Testis (tissue), 3 donors: Measurements from ENCODE around the gene LARGE1. TPM values are rescaled to one million over a fixed set of nuclear protein-coding genes. Genes with fewer than 3 reads are reported as not detected.

ENCODE experiments used
- DNase-seq: peaks from one replicate; pipeline ENCODE4 v3.0.0-alpha.2; 2019
- H3K27ac ChIP-seq, 2 donors: fragments of 200-600 bp; sonication (generic); one replicate each; pipeline ENCODE4 v1.5.1; 2019
- H3K27me3 ChIP-seq: fragments of 200-600 bp; sonication (generic); one replicate; pipeline ENCODE4 v1.5.1; 2019
- H3K36me3 ChIP-seq: fragments of 200-600 bp; sonication (generic); one replicate; pipeline ENCODE4 v1.5.1; 2017; ENCODE audit warnings: low read depth; ENCODE audit errors: missing control alignments
- H3K4me1 ChIP-seq: fragments of 200-600 bp; sonication (generic); one replicate; pipeline ENCODE4 v1.5.1; 2019
- H3K4me3 ChIP-seq, 2 donors: fragments of 200-600 bp; sonication (generic); one replicate each; pipeline ENCODE4 v1.5.1; 2017 to 2019
- H3K9me3 ChIP-seq: fragments of 200-600 bp; sonication (generic); one replicate; pipeline ENCODE4 v1.5.1; 2017
- POLR2A ChIP-seq: fragments of 450-650 bp; IDR thresholded peaks from one replicate; pipeline ENCODE4 v1.6.1; 2017; ENCODE audit warnings: antibody characterized with exemption, mild to moderate bottlenecking, moderate library complexity
- WGBS, 2 donors: methylation state at CpG; one replicate each; pipeline ENCODE4 v1.1.5; 2018; 5-methylcytosine and 5-hydroxymethylcytosine counted together
- intact Hi-C: fragments of 100-400 bp; cut with DNase I; formaldehyde crosslinking; loops from one replicate; pipeline ENCODE4 v1.15.1; 2023; ENCODE audit warnings: low total_unique reads
- polyA plus RNA-seq: library from polyadenylated mRNA; stranded (reverse); fragments of 350-450 nt; fragmentation: Illumina TruSeq; extraction: RNeasy Lipid Tissue Mini Kit (QIAGEN cat#74804); gene quantifications from one replicate; pipeline ENCODE4 v1.2.3, GENCODE V29; 2014; ENCODE audit warnings: low read depth, low replicate concordance; ENCODE audit not compliant: insufficient read depth
- total RNA-seq, 2 donors: library from RNA; depleted of rRNA; stranded (reverse); fragments of >200 nt; gene quantifications; one replicate each; pipeline ENCODE4 v1.2.3, GENCODE V29; 2016
- TF ChIP-seq, protein P1 (sequence below), 3 experiments: fragments of 450-650 bp in 2 of 3; fragments of 200-600 bp in 1 of 3; sonication (generic) in 1 of 3; IDR thresholded peaks; one replicate each; pipeline ENCODE4 v1.5.1; 2016 to 2019; ENCODE audit warnings: antibody characterized with exemption in 3 of 3, mild to moderate bottlenecking in 2 of 3, moderate library complexity in 1 of 3

LARGE1 gene
- total and polyA plus RNA-seq, 3 donors from 2014 or later = 19.5 to 27.3 (median 21.8) TPM

DNA sequence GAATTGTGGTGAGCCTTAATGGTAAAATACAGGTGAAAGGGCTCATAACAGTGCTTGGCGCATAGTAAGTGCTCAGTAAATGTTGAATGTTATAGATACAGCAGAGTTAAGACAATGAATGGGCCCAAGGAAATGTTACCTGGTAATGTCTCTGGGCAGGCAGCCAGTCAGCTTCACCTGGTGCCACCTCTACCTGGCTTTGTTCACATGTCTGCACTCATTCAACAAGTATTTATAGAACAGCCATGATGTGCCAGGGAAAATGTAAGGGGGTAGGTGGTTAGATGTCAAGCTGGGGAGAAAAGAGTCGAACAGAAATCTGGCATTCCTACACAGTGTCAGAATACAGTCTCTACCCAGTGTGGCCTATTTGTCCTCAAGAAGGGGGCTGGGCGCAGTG lies 623.3 kb downstream of the LARGE1 start:
- no peak for DNase-seq
- 87 to 91% methylated on average over 3 of the region's 3 CpGs for WGBS, 2 donors
- Histone ChIP-seq H3K36me3 (no peaks in the 10 kb centered on the region), H3K27me3 (no peaks in the 10 kb centered on the region), H3K9me3 (no peaks in the 10 kb centered on the region), H3K4me1 (no peaks in the 10 kb centered on the region), H3K27ac (no peak overlapping the region), H3K4me3 (no peak overlapping the region)
- TF ChIP-seq POLR2A = no peak
- intact Hi-C loops = no loop called here

- H3K36me3 ChIP-seq = no peaks in the 10 kb centered on the region
- H3K4me3 ChIP-seq = no peak overlapping the region
- no peak overlapping the region for H3K27ac ChIP-seq
- H3K9me3 ChIP-seq = no peaks in the 10 kb centered on the region
- WGBS, 2 donors = 90 to 93% methylated on average over 3 of the region's 3 CpGs
- TF ChIP-seq, protein P1, sequence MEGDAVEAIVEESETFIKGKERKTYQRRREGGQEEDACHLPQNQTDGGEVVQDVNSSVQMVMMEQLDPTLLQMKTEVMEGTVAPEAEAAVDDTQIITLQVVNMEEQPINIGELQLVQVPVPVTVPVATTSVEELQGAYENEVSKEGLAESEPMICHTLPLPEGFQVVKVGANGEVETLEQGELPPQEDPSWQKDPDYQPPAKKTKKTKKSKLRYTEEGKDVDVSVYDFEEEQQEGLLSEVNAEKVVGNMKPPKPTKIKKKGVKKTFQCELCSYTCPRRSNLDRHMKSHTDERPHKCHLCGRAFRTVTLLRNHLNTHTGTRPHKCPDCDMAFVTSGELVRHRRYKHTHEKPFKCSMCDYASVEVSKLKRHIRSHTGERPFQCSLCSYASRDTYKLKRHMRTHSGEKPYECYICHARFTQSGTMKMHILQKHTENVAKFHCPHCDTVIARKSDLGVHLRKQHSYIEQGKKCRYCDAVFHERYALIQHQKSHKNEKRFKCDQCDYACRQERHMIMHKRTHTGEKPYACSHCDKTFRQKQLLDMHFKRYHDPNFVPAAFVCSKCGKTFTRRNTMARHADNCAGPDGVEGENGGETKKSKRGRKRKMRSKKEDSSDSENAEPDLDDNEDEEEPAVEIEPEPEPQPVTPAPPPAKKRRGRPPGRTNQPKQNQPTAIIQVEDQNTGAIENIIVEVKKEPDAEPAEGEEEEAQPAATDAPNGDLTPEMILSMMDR (IDR thresholded peaks at IDR 0.05) = no peak
- TF ChIP-seq POLR2A = no peak
- intact Hi-C loops = no loop called here
- no peaks in the 10 kb centered on the region for H3K4me1 ChIP-seq
- H3K27me3 ChIP-seq = no peaks in the 10 kb centered on the region
- no peak for DNase-seq
These were observed 632.2 kb downstream of the LARGE1 start for GRCh38 chr22:33288078-33288477.

- Histone ChIP-seq H3K4me1 (no peaks in the 10 kb centered on the region), H3K27ac (no peak overlapping the region), H3K4me3 (no peak overlapping the region), H3K36me3 (no peaks in the 10 kb centered on the region), H3K9me3 (no peaks in the 10 kb centered on the region), H3K27me3 (no peaks in the 10 kb centered on the region)
- no peak for DNase-seq
- TF ChIP-seq POLR2A = no peak
- TF ChIP-seq, protein P1 (IDR thresholded peaks at IDR 0.05) = no peak
- 86 to 87% methylated on average over 2 of the region's 2 CpGs for WGBS, 2 donors
- intact Hi-C loops = no loop called here
These were observed 645.2 kb downstream of the LARGE1 start for GRCh38 chr22:33275073-33275443.

GRCh38 chr22:33274214-33275072 lies 645.8 kb downstream of the LARGE1 start:
- Histone ChIP-seq H3K36me3 (no peaks in the 10 kb centered on the region), H3K4me3 (no peak overlapping the region), H3K27me3 (no peaks in the 10 kb centered on the region), H3K9me3 (no peaks in the 10 kb centered on the region), H3K4me1 (no peaks in the 10 kb centered on the region), H3K27ac (no peak overlapping the region)
- WGBS, 2 donors = 92 to 94% methylated on average over 20 of the region's 20 CpGs
- peak; percentile 31 for DNase-seq
- intact Hi-C loops = no loop called here
- TF ChIP-seq, protein P1 (IDR thresholded peaks at IDR 0.05) = peak in 1 of 3 experiments; percentile 39
- no peak for TF ChIP-seq POLR2A

DNA sequence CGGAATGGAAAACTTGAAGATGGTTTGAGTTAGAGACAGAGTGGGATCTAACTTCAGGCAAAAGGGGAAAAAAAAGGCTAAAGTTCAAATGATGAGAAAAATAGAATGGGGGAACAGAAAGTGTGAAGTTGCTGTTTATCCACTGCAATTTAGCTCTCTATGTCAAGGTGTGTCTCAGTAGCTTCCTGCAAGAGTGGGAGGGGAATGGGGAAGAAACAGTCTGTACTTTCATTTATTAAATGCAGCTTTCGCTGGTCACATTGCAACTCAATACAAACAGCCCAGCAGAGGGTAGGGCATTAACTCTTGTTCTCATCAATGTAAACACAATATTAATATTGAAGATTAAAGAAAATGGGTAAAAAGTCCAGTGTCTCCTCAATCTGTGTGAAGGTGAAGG lies 647.4 kb downstream of the LARGE1 start:
- Histone ChIP-seq H3K27ac (no peak overlapping the region), H3K9me3 (no peaks in the 10 kb centered on the region), H3K4me1 (no peaks in the 10 kb centered on the region), H3K4me3 (no peak overlapping the region), H3K27me3 (no peaks in the 10 kb centered on the region), H3K36me3 (no peaks in the 10 kb centered on the region)
- intact Hi-C loops = no loop called here
- 90 to 95% methylated on average over 2 of the region's 2 CpGs for WGBS, 2 donors
- TF ChIP-seq, protein P1 (IDR thresholded peaks at IDR 0.05) = no peak
- TF ChIP-seq POLR2A = no peak
- no peak for DNase-seq
